B cell (primary cell): ENCODE results near the gene CDK19. TPM values are rescaled to one million over a fixed set of nuclear protein-coding genes. Genes with fewer than 3 reads are reported as not detected.

ENCODE experiments used
- ATAC-seq: fragments of 200-7000 bp; cut with Tn5 transposase; one replicate; pipeline ENCODE4 v1.10.0; 2021; ENCODE audit warnings: low read depth, mild to moderate bottlenecking, moderate number of reproducible peaks, moderate library complexity
- CTCF ChIA-PET: fragments of 350-600 bp; sonication (Branson Sonifier 250); formaldehyde crosslinking; loops from one replicate; lab custom pipeline; 2021; ENCODE audit warnings: antibody characterized with exemption, inconsistent platforms; lab: Charles Lee
- POLR2A ChIA-PET: fragments of 350-600 bp; sonication (Branson Sonifier 250); formaldehyde crosslinking; loops from one replicate; lab custom pipeline; 2021; ENCODE audit warnings: antibody characterized with exemption; lab: Charles Lee
- DNase-seq: peaks from one replicate; pipeline ENCODE4 v3.0.0; 2013
- H2AFZ ChIP-seq: 2 replicates; pipeline ENCODE4 v1.6.1; 2012; ENCODE audit warnings: mild to moderate bottlenecking, low read depth, low read length; ENCODE audit not compliant: insufficient read depth, poor library complexity, severe bottlenecking
- H3K27ac ChIP-seq, 2 donors: 1 replicate in 1 of 2; 2 replicates in 1 of 2; pipeline ENCODE4 v1.5.1; 2012 to 2013; ENCODE audit warnings: low read length in 2 of 2, mild to moderate bottlenecking in 2 of 2, moderate library complexity in 1 of 2
- H3K27me3 ChIP-seq, 4 experiments: fragments of 200-600 bp in 1 of 4; sonication (generic) in 1 of 4; replicated peaks in 1 of 4; 1 replicate in 2 of 4; 2 replicates in 2 of 4; pipeline versions ENCODE4 v1.6.1 to v1.7.0; 2013 to 2016; ENCODE audit warnings: low read length in 3 of 4, mild to moderate bottlenecking in 2 of 4, mixed read lengths in 1 of 4, moderate library complexity in 1 of 4; ENCODE audit not compliant: insufficient read depth in 4 of 4, control insufficient read depth in 3 of 4; ENCODE audit errors: control extremely low read depth in 1 of 4
- H3K36me3 ChIP-seq, 2 experiments: replicated peaks in 1 of 2; 1 replicate in 1 of 2; 2 replicates in 1 of 2; pipeline versions ENCODE4 v1.6.1 to v1.7.1; 2013; ENCODE audit warnings: low read length in 1 of 2; ENCODE audit not compliant: insufficient read depth in 2 of 2, control insufficient read depth in 1 of 2; ENCODE audit errors: control extremely low read depth in 1 of 2, extremely low read depth in 1 of 2
- H3K4me1 ChIP-seq, 2 donors: fragments of 200-600 bp in 1 of 2; sonication (generic) in 1 of 2; 1 replicate in 1 of 2; 2 replicates in 1 of 2; pipeline versions ENCODE4 v1.5.1 to v1.6.1; 2013 to 2017; ENCODE audit warnings: low read length in 2 of 2; ENCODE audit not compliant: control insufficient read depth in 2 of 2, insufficient read depth in 2 of 2
- H3K4me2 ChIP-seq: replicated peaks from 2 replicates; pipeline ENCODE3; 2012; ENCODE audit warnings: mild to moderate bottlenecking, low read depth, low read length; ENCODE audit not compliant: poor library complexity, severe bottlenecking
- H3K4me3 ChIP-seq, 5 experiments: fragments of 200-600 bp in 1 of 5; sonication (generic) in 1 of 5; 1 replicate in 3 of 5; 2 replicates in 2 of 5; pipeline versions ENCODE4 v1.5.1 to v1.7.0; 2011 to 2016; ENCODE audit warnings: low read length in 4 of 5, mild to moderate bottlenecking in 4 of 5, low read depth in 2 of 5, control low read depth in 1 of 5, moderate library complexity in 1 of 5; ENCODE audit not compliant: insufficient read depth in 1 of 5; ENCODE audit errors: control extremely low read depth in 1 of 5, extremely low read depth in 1 of 5
- H3K79me2 ChIP-seq: fragments of 200-600 bp; sonication (generic); one replicate; pipeline ENCODE4 v1.6.0; 2016; ENCODE audit warnings: low read length; ENCODE audit not compliant: control insufficient read depth, insufficient read depth
- H3K9ac ChIP-seq: fragments of 200-600 bp; sonication (generic); 2 replicates; pipeline ENCODE4 v1.6.1; 2017; ENCODE audit warnings: mild to moderate bottlenecking, low read length, moderate library complexity
- H3K9me3 ChIP-seq, 3 donors: one replicate each; pipeline versions ENCODE4 v1.6.1 to v1.7.1; 2013; ENCODE audit warnings: low read length in 2 of 3; ENCODE audit not compliant: control insufficient read depth in 2 of 3, insufficient read depth in 1 of 3; ENCODE audit errors: control extremely low read depth in 1 of 3
- H4K20me1 ChIP-seq: 2 replicates; pipeline ENCODE4 v1.6.0; 2012; ENCODE audit warnings: mild to moderate bottlenecking, low read length; ENCODE audit not compliant: insufficient read depth, control insufficient read depth, poor library complexity, severe bottlenecking
- H3K27ac Mint-ChIP-seq: one replicate; pipeline ENCODE4 v1.8.0; 2021; ENCODE audit warnings: mixed read lengths
- H3K27me3 Mint-ChIP-seq: one replicate; pipeline ENCODE4 v1.8.0; 2021; ENCODE audit warnings: mixed read lengths
- H3K4me1 Mint-ChIP-seq: one replicate; pipeline ENCODE4 v1.8.0; 2021; ENCODE audit warnings: mixed read lengths
- H3K4me3 Mint-ChIP-seq: one replicate; pipeline ENCODE4 v1.8.0; 2021; ENCODE audit warnings: mixed read lengths
- H3K9me3 Mint-ChIP-seq: one replicate; pipeline ENCODE4 v1.8.0; 2022; ENCODE audit warnings: mixed read lengths; ENCODE audit not compliant: insufficient read depth
- CTCF ChIP-seq: fragments of 200-600 bp; IDR thresholded peaks from one replicate; pipeline ENCODE4 v1.8.0; 2022; ENCODE audit warnings: antibody characterized with exemption, mild to moderate bottlenecking
- EZH2 ChIP-seq: IDR thresholded peaks from 2 replicates; pipeline ENCODE4 v1.6.1; 2012; ENCODE audit warnings: borderline replicate concordance, low read depth, mild to moderate bottlenecking, moderate library complexity, low read length; ENCODE audit not compliant: insufficient read depth, poor library complexity, severe bottlenecking
- WGBS: methylation state at CpG from one replicate; pipeline ENCODE4 v1.1.5; 2013; ENCODE audit warnings: missing lambda C conversion rate; ENCODE audit not compliant: insufficient coverage; 5-methylcytosine and 5-hydroxymethylcytosine counted together
- intact Hi-C: fragments of 100-400 bp; cut with micrococcal nuclease; formaldehyde crosslinking; loops from one replicate; pipeline ENCODE4 v1.10.0; 2022
- polyA plus RNA-seq: library from polyadenylated mRNA; depleted of rRNA; stranded (reverse); fragments of >200 nt; gene quantifications from 2 replicates; pipeline ENCODE4 v1.2.3, GENCODE V29; 2012
- total RNA-seq, 2 donors: library from RNA; stranded (reverse); fragments of 120-200 nt in 1 of 2; gene quantifications; 1 replicate in 1 of 2; 2 replicates in 1 of 2; pipeline versions ENCODE4 v1.2.3 to v1.2.4, GENCODE V29; 2013 to 2022

CDK19 gene
- total and polyA plus RNA-seq, 2 donors (not counting 1 experiment from before 2014, with no cell fraction given), result 8.7 to 44.8 TPM

GRCh38 chr6:110671447-110671846 is 143.8 kb downstream of the CDK19 start:
- no peak overlapping the region for H3K4me2 ChIP-seq
- ChIA-PET CTCF (interaction anchor here (0.6 to 1.9 kb wide), 3 partner anchors 8 to 30 kb away, joined by 3 to 7 read pairs (median 7); no protein-coding TSS in a partner anchor), POLR2A (interaction anchor here (0.6 kb wide), 1 partner anchor 311 kb away, joined by 3 read pairs; no protein-coding TSS in a partner anchor)
- no peak overlapping the region for H3K4me3 ChIP-seq
- H3K27me3 ChIP-seq, result no peaks in the 10 kb centered on the region
- intact Hi-C loops, result no loop called here
- no peaks in the 10 kb centered on the region for H3K4me1 ChIP-seq
- H3K9ac ChIP-seq, result no peak overlapping the region
- no peaks in the 10 kb centered on the region for H3K9me3 ChIP-seq
- H3K79me2 ChIP-seq, result peaks cover 7% of the 10 kb centered on the region
- H4K20me1 ChIP-seq, result no peaks in the 10 kb centered on the region
- Mint-ChIP-seq H3K27ac (no peak overlapping the region), H3K9me3 (no peaks in the 10 kb centered on the region), H3K4me3 (no peak overlapping the region), H3K27me3 (no peaks in the 10 kb centered on the region), H3K4me1 (peaks cover 2% of the 10 kb centered on the region)
- no peak overlapping the region for H3K27ac ChIP-seq
- peaks cover 0 to 2% of the 10 kb centered on the region in 2 experiments for H3K36me3 ChIP-seq
- DNase-seq (no peak), ATAC-seq (no peak)
- H2AFZ ChIP-seq, result no peak overlapping the region
- TF ChIP-seq CTCF (no peak), EZH2 (no peak)

GRCh38 chr6:110665600-110665999 is 149.7 kb downstream of the CDK19 start:
- H3K79me2 ChIP-seq, result peaks cover 6% of the 10 kb centered on the region
- CTCF ChIA-PET, result interaction anchor here (0.6 to 3.1 kb wide), 3 partner anchors 17 to 282 kb away, joined by 3 to 18 read pairs (median 3); no protein-coding TSS in a partner anchor
- no peaks in the 10 kb centered on the region for H3K27me3 ChIP-seq
- peaks cover 17 to 21% of the 10 kb centered on the region in 2 donors for H3K4me1 ChIP-seq
- no peak overlapping the region for H3K4me3 ChIP-seq
- peaks cover 0 to 9% (median 3%) of the 10 kb centered on the region in 3 donors for H3K9me3 ChIP-seq
- peak overlapping the region; percentile 51 to 66 for H3K27ac ChIP-seq
- no peaks in the 10 kb centered on the region for H4K20me1 ChIP-seq
- no peak overlapping the region for H3K4me3 Mint-ChIP-seq
- DNase-seq (no peak), ATAC-seq (no peak)
- H3K4me2 ChIP-seq, result no peak overlapping the region
- no peak overlapping the region for H2AFZ ChIP-seq
- H3K36me3 ChIP-seq, result peaks cover 4 to 8% of the 10 kb centered on the region in 2 experiments
- intact Hi-C loops, result no loop called here
- POLR2A ChIA-PET, result interaction anchor here (0.6 kb wide), 1 partner anchor 23 kb away, joined by 12 read pairs; no protein-coding TSS in a partner anchor
- TF ChIP-seq EZH2, result no peak
- no peak for TF ChIP-seq CTCF
- no peaks in the 10 kb centered on the region for H3K9me3 Mint-ChIP-seq
- H3K9ac ChIP-seq, result no peak overlapping the region
- WGBS, result no CpG with 5 or more reads among the region's 7 CpGs
- H3K4me1 Mint-ChIP-seq, result peaks cover 20% of the 10 kb centered on the region
- H3K27me3 Mint-ChIP-seq, result no peaks in the 10 kb centered on the region
- H3K27ac Mint-ChIP-seq, result no peak overlapping the region
